RPMI7951 (cell line): ENCODE measurements around the gene STX18. TPM values are rescaled to one million over a fixed set of nuclear protein-coding genes. Genes with fewer than 3 reads are reported as not detected.
"Not testable (repeated sequence)": the region's sequence is repeated elsewhere in the genome, so short reads cannot be mapped to it uniquely, and the experiment has no call there.

Experiments used
- DNase-seq: peaks from one replicate; pipeline ENCODE4 v3.0.0-alpha.2; 2012; ENCODE audit warnings: low read depth
- total RNA-seq: library from RNA; depleted of rRNA; stranded (reverse); fragments of >200 nt; shearing (Covaris generic); gene quantifications from 2 replicates; pipeline ENCODE4 v1.2.3, GENCODE V29; 2014; rRNA removed

The STX18 gene
- 21.5 and 24.2 TPM in 2 replicates for total RNA-seq

GRCh38 chr4:4541661-4542570 is at the start of gene STX18:
Gene STX18 (minus strand): TSS chr4:4542048. CDS start chr4:4541964, 84 bp downstream.
- DNase-seq = peak; percentile 75

- no peak for DNase-seq
Measured at GRCh38 chr4:4591071-4591470, 49.2 kb upstream of the STX18 start.

DNA sequence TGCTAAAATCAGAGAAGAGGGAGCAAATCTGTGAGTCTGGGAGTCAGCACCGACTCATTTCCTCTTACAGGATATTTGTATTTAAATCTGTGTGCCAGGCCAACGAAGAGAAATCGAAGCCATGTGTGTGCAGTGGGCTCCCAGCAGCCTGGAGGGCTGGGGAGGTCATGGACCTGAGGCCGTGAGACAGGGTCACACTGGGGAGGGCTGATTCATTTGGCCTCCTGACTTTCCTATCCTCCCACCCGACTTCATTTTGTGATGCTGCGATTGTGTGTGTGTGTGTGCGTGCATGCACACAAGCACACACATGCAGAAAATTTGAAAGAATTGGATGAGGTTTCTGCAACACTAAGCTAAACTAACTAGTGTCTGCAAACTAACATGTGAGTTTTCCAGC is 48.7 kb upstream of the STX18 start:
- peak; percentile 78 for DNase-seq

DNA sequence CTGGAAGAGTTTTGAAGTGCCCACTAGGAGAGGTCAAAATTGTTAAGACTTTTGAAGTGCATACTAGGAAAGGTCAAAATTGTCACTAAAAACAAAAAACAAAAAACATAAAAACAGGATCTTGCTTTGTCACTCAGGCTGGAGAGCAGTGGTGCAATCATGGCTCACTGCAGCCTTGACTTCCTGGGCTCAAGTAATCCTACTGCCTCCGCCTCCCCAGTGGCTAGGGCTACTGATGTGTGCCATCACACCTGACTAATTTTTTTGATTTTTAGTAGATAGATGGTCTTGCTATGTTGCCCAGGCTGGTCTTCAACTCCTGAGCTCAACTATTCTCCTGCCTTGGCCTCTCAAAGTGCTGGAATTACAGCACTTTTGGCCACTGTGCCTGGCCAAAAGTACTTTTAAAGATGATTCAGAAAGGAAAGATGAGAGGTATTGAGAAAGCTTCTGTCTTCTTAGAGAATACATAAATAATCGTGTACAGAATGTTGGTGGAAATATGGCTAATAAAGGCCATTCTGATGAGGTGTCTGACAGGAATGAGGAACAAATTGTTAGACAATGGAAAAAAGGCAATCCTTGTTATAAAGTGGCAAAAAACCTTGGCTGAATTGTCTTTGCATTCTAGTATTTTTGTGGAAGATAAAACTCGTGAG is 43.3 kb upstream of the STX18 start:
- DNase-seq = no peak

DNA sequence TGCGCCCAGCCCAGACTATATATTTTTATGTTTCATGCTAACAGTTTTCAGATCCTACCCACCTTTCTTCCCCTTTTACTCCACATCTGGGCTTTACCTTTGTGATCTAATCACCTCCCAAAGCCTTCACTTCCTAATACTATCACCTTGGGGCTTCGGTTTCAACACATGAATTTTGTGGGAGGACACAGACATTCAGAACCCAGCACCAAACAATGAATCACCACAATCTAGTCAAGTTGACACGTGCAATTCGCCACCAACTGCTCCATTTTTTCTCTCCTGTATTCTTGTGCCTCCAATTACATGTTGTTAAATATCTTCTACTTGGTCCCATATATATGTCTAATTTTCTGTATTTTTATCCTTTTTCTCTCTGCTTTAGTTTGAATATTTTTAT is 41.8 kb upstream of the STX18 start:
- DNase-seq = no peak

DNA sequence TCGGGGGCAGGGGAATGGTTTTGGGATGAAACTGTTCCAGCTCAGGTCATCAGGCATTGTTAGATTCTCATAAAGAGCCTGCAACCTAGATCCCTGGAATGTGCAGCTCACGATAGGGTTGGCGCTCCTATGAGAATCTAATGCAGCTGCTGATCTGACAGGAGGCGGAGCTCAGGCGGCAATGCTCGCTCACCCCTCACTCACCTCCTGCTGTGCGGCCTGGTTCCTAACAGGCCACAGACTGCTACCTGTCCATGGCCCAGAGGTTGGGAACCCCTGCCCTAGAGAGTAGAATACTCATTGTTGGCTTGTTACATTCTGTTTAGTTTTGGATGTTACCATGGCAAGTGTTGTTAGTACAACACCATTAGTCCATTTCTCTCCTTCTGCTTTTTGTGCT is 40.8 kb upstream of the STX18 start:
- no peak for DNase-seq

DNA sequence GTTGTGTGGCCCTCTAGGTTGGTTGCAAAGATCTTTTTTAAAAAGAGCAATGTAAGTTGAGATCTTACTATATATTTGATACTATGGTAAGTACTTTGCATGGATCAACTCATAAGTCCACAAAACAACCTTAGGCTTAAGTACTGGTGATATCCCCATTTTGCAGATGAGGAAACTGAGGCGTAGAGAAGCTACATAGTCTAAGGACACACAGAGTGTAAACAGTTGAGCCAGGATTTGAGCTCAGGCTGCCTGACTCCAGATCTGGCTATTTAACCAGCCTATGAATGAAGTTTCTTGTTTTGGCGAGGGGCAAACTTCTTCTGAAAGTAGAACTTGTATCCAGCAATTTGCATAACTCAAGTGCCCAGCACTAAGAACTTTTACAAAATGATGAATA is 38.6 kb upstream of the STX18 start:
- DNase-seq = no peak

DNA sequence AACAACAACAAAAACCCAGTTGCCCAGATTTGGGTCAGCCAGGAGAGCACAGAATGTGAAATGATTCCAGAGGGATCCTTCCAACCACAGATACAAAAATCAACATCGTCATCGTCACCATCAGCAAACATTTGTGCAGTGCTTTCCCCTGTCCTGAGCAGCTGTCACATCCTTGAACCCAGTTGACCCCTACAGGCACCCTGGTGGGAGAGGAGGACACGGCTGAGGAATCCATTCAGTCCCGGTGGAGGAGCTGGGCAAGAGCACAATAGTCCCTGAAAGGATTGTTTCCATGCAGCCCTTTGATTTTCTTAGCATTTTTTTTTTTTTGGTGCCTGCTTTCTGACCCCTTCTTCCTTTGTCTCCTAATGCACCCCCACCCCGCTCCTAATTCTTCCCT is 37.1 kb upstream of the STX18 start:
- no peak for DNase-seq

- no peak for DNase-seq
Measured at GRCh38 chr4:4577359-4577875, 35.6 kb upstream of the STX18 start.

GRCh38 chr4:4575284-4576211 is 33.7 kb upstream of the STX18 start:
- DNase-seq = peak; percentile 68

GRCh38 chr4:4574792-4575191 is 32.9 kb upstream of the STX18 start:
- peak; percentile 91 for DNase-seq

GRCh38 chr4:4574052-4574451 is 32.2 kb upstream of the STX18 start:
- no peak for DNase-seq

GRCh38 chr4:4572821-4573220 is 31.0 kb upstream of the STX18 start:
- DNase-seq = no peak

- DNase-seq = not testable (repeated sequence)
Measured at GRCh38 chr4:4569861-4570260, 28.0 kb upstream of the STX18 start.

GRCh38 chr4:4568806-4569427 is 27.1 kb upstream of the STX18 start:
- DNase-seq = peak; percentile 28

DNA sequence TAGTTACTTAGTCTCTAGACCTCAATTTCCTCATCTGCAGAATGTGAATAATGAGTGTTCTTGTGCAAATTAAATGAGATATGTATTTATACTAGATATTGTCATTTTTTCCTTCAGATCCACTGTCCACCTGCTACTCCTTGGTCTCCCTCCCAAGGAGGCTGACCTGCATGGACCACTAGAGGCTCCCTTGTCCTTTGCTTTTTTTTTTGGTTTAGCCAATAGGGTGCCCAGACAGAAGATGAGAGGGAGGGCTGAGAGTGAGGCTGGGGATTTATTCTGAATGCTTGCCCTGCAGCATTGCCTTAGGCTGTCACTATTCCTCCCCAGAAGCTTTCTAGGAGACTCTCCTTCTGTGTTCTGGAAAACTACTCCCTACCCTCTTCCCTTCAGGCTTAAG is 24.5 kb upstream of the STX18 start:
- not testable (repeated sequence) for DNase-seq

DNA sequence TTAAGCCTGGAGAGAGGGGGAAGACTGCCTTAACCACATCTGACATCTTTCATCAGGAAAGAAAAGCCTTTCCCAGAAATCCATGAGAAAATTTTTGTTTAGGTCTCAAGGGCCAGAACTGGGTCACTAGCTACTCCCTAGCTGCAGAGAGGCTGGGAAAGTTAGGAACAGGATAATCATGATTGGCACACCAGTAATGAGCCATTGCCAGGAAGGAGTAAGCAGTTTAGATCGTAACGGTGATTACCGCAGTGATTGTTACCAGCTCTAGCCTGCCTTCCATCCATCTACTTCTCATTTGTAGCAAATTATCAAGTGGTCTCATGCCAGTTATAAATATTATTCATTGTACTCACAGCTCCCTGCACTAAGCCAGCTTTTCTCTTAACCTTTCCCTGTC is 22.7 kb upstream of the STX18 start:
- no peak for DNase-seq

- no peak for DNase-seq
Measured at GRCh38 chr4:4560642-4561041, 18.8 kb upstream of the STX18 start.

DNA sequence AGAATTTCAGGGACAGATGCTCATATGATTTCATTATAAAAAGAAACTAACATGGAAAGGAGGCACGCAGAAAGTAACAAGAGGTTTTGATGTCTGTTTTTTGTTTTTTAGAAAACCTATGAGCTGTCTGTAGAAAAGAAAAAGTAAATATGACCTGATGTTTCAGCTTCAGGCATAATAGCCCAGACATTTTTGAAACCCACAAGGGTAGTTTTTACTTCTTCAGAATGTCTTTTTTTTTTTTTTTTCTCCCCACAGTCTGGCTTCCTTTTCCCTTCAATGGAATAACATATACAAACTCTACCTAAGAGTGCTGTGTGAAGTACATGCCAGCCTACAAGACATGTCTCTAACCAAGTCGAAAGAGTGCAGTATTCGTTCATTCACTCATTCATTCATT is 18.3 kb upstream of the STX18 start:
- DNase-seq = no peak

- DNase-seq = no peak
Measured at GRCh38 chr4:4559596-4559995, 17.7 kb upstream of the STX18 start.

GRCh38 chr4:4558881-4559280 is 17.0 kb upstream of the STX18 start:
- DNase-seq = no peak
